ENCODE measurements around the gene DIDO1.

GRCh38 chr20:62835931-62836861, 90.1 kb downstream of the DIDO1 start:
- no peak for TF ChIP-seq CTCF (IDR thresholded peaks at IDR 0.05; ENCODE audit: insufficient read depth, low read length, poor library complexity, severe bottlenecking)
- TF ChIP-seq EZH2phosphoT487 (conservative IDR thresholded peaks at IDR 0.05; ENCODE audit: low read length), result no peak

Measured in SU-DHL-6 (cell line).